ENCODE data around the gene SMARCD2. TPM values are rescaled to one million over a fixed set of nuclear protein-coding genes. Genes with fewer than 3 reads are reported as not detected.

Gene SMARCD2
- total RNA-seq, 4 donors from 2014 or later: 234 to 337 (median 309) TPM

DNA sequence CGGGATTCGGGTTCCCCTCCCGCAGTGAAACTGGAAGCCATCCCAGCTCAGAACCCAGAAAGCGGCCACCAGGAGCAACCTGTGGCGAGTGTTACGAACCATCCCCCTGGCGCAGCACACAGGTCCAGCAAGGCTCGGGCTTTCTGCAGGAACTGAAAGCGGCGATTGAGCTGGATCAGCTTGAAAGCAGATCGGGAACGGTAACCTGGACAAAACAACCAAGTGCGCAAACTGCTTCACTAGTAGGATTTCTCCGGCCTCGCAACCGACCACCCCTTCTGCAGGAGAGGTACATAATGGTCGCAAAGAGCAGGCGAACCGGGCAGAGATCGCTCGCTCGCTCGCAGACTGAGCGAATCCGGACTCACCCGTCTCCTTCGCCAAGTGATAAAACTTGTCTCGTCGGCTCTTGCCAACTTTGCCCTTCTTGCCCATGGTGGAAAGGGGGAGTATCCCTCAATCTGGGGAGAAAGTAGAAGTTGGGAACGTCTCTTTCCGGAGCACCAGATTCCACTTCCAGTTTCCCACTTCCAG is 15.9 kb downstream of the SMARCD2 start:
- DNase-seq (ENCODE audit: low spot score in 2 of 2): no peak
- Histone ChIP-seq H3K4me3 (peak overlapping the region; percentile 86), H3K27ac (peak overlapping the region; percentile 93), H3K36me3 (peaks cover 67% of the 10 kb centered on the region), H3K27me3 (no peaks in the 10 kb centered on the region), H3K4me1 (peaks cover 35% of the 10 kb centered on the region), H3K9me3 (no peaks in the 10 kb centered on the region)
- TF ChIP-seq, protein P1, sequence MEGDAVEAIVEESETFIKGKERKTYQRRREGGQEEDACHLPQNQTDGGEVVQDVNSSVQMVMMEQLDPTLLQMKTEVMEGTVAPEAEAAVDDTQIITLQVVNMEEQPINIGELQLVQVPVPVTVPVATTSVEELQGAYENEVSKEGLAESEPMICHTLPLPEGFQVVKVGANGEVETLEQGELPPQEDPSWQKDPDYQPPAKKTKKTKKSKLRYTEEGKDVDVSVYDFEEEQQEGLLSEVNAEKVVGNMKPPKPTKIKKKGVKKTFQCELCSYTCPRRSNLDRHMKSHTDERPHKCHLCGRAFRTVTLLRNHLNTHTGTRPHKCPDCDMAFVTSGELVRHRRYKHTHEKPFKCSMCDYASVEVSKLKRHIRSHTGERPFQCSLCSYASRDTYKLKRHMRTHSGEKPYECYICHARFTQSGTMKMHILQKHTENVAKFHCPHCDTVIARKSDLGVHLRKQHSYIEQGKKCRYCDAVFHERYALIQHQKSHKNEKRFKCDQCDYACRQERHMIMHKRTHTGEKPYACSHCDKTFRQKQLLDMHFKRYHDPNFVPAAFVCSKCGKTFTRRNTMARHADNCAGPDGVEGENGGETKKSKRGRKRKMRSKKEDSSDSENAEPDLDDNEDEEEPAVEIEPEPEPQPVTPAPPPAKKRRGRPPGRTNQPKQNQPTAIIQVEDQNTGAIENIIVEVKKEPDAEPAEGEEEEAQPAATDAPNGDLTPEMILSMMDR (IDR thresholded peaks at IDR 0.05): no peak
- TF ChIP-seq EP300 (IDR thresholded peaks at IDR 0.05) (no peak), POLR2AphosphoS5 (IDR thresholded peaks at IDR 0.05) (no peak), POLR2A (IDR thresholded peaks at IDR 0.05) (no peak)
- WGBS: 0% methylated on average over 20 of the region's 31 CpGs

DNA sequence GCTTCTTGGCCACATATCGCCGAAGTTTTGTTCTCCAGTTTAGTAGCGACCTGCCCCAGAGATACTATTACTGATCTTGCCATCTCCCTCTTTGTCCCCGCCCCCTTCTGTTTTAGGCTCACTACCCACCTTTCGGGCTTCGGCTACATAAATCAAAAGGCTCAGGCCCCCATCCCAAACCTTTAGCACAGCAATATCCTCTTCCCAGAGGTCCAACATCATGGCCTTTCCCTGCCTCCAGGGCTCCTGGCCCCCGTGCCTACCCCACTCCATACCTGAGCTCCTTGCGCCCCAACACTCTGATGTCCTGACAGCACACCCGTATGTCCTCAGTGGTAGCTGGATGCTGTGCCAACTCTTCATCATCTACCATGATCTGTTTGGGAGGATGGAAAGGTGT is 18.1 kb downstream of the SMARCD2 start:
- DNase-seq (ENCODE audit: low spot score in 2 of 2): no peak
- Histone ChIP-seq H3K4me1 (peaks cover 30% of the 10 kb centered on the region), H3K27ac (no peak overlapping the region), H3K27me3 (no peaks in the 10 kb centered on the region), H3K9me3 (no peaks in the 10 kb centered on the region), H3K4me3 (no peak overlapping the region), H3K36me3 (peaks cover 67% of the 10 kb centered on the region)
- TF ChIP-seq, protein P1 (IDR thresholded peaks at IDR 0.05): no peak
- no peak for TF ChIP-seq EP300 (IDR thresholded peaks at IDR 0.05)
- TF ChIP-seq POLR2A (IDR thresholded peaks at IDR 0.05): no peak
- TF ChIP-seq POLR2AphosphoS5 (IDR thresholded peaks at IDR 0.05): no peak
- 89% methylated on average over 9 of the region's 9 CpGs for WGBS

DNA sequence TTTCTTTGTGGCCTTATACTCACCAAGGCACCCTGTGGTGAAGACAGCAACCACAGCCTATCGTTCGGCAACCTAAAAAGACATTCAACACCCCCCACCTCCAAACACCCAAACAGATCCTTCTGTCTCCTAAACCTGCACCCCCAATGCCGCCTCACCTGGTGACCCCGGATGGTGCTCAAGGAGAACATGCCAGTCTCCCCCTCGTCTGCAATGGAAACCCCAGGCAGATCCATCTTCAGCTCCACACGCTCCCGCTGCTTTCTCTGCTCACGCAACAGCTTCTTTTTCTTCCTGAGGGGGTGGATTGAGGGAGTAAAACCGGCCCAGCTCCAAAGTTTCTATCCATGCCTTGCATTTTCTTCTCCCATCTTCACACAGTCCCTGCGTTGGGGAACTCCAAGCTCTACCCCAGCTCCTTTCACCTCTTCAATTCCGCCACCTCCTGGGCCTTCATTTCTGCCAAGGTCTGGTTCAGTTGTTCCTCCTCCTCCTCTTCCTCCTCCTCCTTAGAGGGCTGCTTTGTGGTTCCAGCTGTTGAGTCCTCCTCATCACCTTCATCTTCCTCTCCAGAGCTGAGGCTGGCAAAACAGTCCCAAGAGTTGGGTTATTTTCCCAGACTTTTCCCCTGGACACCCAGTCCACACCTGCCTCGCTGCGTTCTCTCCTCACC is 18.7 kb downstream of the SMARCD2 start:
- Histone ChIP-seq H3K27me3 (no peaks in the 10 kb centered on the region), H3K4me1 (peaks cover 24% of the 10 kb centered on the region), H3K9me3 (no peaks in the 10 kb centered on the region), H3K4me3 (no peak overlapping the region), H3K36me3 (peaks cover 69% of the 10 kb centered on the region), H3K27ac (no peak overlapping the region)
- TF ChIP-seq EP300 (IDR thresholded peaks at IDR 0.05) (no peak), POLR2AphosphoS5 (IDR thresholded peaks at IDR 0.05) (no peak), POLR2A (IDR thresholded peaks at IDR 0.05) (no peak)
- TF ChIP-seq, protein P1 (IDR thresholded peaks at IDR 0.05): no peak
- DNase-seq (ENCODE audit: low spot score in 2 of 2): no peak
- 87% methylated on average over 13 of the region's 13 CpGs for WGBS

DNA sequence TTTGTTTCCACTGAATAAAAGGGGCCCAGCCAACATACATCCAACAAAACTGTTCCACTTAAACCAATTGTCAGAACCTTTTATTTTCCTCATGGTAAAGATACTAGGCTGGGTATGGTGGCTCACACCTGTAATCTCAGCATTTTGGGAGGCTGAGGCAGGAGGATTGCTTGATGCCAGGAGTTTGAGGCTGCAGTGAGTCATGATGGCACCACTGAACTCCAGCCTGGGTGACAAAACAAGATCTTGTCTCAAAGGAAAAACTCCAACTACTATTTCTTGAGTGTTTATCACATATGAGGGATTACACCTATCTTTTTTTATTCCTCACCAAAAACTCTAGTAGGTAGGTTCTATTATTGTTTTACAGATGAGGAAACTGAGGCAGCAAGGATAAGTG is 19.9 kb downstream of the SMARCD2 start:
- peaks cover 81% of the 10 kb centered on the region for H3K36me3 ChIP-seq
- no peaks in the 10 kb centered on the region for H3K27me3 ChIP-seq
- H3K4me1 ChIP-seq: peaks cover 15% of the 10 kb centered on the region
- no peak overlapping the region for H3K4me3 ChIP-seq
- no peaks in the 10 kb centered on the region for H3K9me3 ChIP-seq
- DNase-seq (ENCODE audit: low spot score in 2 of 2): no peak
- TF ChIP-seq POLR2AphosphoS5 (IDR thresholded peaks at IDR 0.05) (no peak), EP300 (IDR thresholded peaks at IDR 0.05) (no peak), POLR2A (IDR thresholded peaks at IDR 0.05) (no peak)
- TF ChIP-seq, protein P1 (IDR thresholded peaks at IDR 0.05): no peak
- no peak overlapping the region for H3K27ac ChIP-seq

DNA sequence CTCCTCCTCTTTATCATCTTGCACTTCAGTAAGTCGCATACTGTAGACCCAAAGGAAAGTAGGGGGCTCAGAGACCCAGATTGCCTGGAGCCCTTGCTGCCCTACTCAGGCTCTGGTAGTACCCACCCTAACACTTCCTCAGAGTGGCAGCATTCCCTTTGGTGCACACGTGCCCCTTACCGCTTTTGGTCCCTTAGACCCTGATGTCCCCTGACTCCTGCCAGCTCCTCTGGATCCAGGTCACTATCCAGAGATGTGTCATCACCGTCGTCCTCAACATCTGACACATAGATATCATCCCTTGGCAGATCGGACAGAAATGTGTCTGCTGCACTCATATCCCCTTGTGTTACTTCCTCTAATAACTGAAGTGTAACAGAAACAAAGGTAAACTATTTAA is 20.7 kb downstream of the SMARCD2 start:
- H3K36me3 ChIP-seq: peaks cover 89% of the 10 kb centered on the region

More for the DNA sequence above, 20.7 kb downstream of the SMARCD2 start:
- WGBS: 83% methylated on average over 6 of the region's 6 CpGs
- Histone ChIP-seq H3K27me3 (no peaks in the 10 kb centered on the region), H3K4me1 (peaks cover 15% of the 10 kb centered on the region), H3K27ac (no peak overlapping the region), H3K4me3 (no peak overlapping the region), H3K9me3 (no peaks in the 10 kb centered on the region)
- no peak for DNase-seq (ENCODE audit: low spot score in 2 of 2)
- TF ChIP-seq POLR2AphosphoS5 (IDR thresholded peaks at IDR 0.05): no peak
- no peak for TF ChIP-seq EP300 (IDR thresholded peaks at IDR 0.05)
- no peak for TF ChIP-seq POLR2A (IDR thresholded peaks at IDR 0.05)
- TF ChIP-seq, protein P1 (IDR thresholded peaks at IDR 0.05): no peak

Data from suprapubic skin (tissue), 4 donors.